Middle frontal gyrus (tissue), 1 donor: Measurements from ENCODE around the gene APIP.

Experiments used
- DNase-seq: peaks from one replicate; pipeline ENCODE4 v3.0.0-alpha.2; 2015; ENCODE audit warnings: low spot score; ENCODE audit errors: extremely low spot score

Gene APIP, protein sequence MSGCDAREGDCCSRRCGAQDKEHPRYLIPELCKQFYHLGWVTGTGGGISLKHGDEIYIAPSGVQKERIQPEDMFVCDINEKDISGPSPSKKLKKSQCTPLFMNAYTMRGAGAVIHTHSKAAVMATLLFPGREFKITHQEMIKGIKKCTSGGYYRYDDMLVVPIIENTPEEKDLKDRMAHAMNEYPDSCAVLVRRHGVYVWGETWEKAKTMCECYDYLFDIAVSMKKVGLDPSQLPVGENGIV

DNA sequence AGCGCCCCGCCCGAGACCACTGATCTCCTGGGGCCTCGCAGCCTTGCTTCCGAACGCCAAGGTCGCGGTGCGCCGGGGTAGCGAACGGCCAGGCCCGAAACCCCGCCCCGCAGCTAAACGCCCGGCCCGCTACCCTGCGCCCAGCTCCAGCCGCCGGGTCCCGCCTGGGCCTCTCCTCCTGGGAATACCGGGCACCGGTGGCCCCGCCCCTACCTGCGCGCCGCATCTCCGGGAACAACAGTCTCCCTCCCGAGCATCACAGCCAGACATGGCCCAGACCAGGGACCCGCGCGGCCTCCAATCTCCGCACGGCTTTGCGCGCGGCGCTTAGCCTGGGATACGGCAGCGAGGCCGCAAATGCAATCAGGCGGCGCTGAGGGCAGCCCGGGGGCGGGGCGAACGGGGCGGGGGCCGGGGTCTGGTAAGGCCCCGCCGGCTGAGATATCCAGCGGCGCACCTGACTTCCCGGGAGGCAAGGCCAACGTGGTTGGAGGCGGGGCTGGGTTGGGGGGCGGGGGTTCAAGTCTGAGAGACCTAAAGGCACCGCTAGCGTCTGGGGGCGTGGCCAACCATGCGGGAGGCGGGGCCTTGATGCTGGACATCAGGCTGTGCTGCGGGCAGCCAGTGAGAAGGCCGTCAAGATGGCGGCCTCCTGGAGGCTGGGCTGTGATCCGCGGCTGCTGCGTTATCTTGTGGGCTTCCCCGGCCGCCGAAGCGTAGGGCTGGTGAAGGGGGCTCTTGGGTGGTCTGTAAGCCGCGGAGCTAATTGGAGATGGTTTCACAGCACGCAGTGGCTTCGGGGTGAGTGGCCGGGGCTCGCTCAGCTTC is at the start of gene APIP, which contains the start of gene PDHX:
APIP (minus strand) TSS at position 365 of the 828 bp plus-strand sequence; CDS start at position 270, 95 bp downstream.
PDHX (plus strand) TSS at position 604 of the 828 bp plus-strand sequence; CDS start at position 642, 38 bp downstream.
- DNase-seq, result peak; percentile 86

DNA sequence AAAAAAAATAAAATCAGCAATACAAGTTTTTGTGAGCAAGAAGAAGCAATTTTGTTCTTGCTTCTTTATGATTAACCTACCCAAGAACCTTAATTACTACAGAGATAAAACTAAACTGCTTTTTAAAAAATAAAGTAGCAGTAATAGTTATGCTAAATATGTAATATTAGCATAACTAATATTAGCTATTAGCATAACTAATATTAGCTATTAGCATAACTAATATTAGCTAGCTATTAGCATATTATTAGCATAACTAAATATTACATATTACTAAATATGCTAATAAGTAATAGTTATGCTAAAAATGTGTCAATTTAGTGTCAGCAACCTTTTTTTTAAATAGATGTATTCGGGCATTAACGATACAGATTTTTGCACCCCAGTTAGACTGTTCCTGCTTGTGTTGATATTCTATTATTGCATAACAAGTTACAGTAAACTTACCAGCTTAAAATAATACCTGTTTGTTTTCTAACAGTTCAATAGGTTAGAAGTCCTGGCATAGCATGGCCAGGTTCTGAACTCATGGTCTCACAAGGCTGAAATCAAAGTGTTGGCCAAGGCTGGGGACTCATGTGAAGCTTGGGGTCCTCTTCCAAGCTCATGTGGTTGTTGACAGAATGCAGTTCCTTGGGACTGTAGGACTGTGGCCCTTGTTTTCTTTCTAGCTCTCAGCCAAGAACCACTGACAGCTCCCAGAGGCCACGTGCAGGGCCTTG is 48.6 kb upstream of the APIP start:
- no peak for DNase-seq

GRCh38 chr11:34963351-34963750 is 47.2 kb upstream of the APIP start:
- DNase-seq, result no peak

GRCh38 chr11:34962034-34962433 is 45.9 kb upstream of the APIP start:
- no peak for DNase-seq

DNA sequence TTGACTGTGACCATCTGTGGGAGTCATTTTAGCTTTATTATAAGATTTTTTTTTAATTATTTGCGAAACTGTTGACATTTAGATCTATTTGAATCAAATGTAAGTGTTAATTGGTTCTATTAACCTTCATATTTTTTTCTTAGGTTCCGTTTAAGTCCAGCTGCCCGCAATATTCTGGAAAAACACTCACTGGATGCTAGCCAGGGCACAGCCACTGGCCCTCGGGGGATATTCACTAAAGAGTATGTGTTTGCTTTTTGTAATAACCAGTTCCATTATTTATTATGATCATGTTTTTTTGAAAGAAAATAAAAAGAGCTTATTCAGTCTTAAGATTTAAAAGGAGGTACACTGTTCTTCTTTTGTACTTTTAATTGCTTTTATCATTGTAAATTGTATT is 44.1 kb upstream of the APIP start:
- DNase-seq, result no peak

- DNase-seq, result no peak
These were observed 43.6 kb upstream of the APIP start for GRCh38 chr11:34959770-34960169.

DNA sequence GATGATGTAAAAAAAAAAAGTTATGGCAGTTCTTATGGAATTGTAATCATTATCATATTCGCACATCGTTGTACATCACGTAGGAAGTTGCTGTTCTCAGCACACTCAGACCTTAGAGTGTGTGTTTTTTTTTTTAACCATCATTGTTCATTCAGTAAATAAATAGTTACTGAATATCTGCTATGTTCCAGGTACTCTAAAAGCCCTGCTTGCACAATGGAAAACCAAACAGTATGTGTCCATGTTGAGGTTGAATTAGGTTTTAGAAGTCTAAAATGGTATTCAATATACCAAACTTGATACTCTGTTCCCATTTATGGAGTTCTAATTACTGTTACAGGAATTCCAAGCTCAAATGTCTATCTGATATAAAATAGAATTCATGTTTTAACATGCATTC is 41.4 kb upstream of the APIP start:
- no peak for DNase-seq

DNA sequence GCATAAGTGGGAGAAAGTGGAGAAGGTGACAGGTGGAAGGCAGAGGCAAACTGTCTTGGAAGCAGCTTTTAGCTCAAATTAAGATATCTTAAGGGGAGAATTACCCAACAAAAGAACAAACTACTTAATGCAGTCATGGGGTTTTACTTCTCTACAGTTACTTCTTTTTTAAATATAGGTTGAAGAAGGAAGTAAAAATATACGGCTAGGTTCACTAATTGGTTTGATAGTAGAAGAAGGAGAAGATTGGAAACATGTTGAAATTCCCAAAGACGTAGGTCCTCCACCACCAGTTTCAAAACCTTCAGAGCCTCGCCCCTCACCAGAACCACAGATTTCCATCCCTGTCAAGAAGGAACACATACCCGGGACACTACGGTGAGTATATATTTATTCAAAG is 41.0 kb upstream of the APIP start:
- no peak for DNase-seq

- no peak for DNase-seq
These were observed 37.8 kb upstream of the APIP start for GRCh38 chr11:34953955-34954354.

GRCh38 chr11:34948696-34949095 is 32.5 kb upstream of the APIP start:
- DNase-seq, result no peak

DNA sequence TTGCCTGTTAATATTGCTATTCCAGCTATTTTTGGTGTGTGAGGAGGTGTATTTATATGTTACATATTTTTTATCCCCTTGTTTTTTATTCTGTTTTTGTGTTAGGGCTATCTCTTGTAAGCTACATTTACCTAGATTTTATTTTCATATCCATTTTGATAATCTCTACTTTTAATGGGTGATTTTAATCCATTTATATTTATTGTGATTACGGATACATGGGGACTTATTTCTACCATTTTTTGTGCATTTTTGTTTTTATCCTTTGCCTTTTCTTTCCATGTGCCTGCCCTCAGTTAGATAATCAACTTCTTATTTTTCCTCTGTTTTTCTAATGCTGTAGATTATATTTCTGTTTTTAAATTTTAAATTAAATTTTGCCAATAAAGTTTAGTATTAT is 28.5 kb upstream of the APIP start:
- no peak for DNase-seq

- DNase-seq, result no peak
These were observed 25.5 kb upstream of the APIP start for GRCh38 chr11:34941688-34942087.

DNA sequence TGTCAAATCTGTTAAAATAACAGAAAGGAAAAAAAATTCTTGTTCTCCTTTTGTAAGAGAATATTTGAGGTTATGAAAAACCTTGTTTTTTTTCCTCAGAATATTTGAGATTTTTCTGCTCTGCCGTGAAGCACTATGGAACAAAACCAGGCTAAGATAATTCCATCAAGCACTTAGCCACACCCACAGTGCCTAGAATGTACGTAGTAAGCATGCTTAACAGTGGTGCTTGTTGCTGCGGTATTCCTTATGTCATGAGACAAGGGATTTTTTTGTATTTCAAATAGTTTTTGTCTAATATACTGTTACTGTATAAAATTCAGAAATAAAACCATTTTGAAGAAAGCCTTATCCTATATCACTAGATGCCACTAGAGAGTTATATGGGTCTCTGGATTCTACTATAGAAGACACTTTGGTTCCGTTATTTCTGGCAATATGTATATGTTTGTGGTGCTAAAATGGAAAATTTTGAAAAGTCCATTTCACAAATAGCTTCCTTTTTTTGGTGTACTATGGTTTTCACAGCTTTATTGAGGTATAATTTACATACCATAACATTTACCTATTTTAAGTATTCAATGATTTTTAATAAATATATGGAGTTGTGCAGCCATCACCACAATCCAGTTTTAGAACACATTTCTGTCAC is 24.0 kb upstream of the APIP start:
- no peak for DNase-seq

GRCh38 chr11:34938611-34939010 is 22.4 kb upstream of the APIP start:
- DNase-seq, result no peak

DNA sequence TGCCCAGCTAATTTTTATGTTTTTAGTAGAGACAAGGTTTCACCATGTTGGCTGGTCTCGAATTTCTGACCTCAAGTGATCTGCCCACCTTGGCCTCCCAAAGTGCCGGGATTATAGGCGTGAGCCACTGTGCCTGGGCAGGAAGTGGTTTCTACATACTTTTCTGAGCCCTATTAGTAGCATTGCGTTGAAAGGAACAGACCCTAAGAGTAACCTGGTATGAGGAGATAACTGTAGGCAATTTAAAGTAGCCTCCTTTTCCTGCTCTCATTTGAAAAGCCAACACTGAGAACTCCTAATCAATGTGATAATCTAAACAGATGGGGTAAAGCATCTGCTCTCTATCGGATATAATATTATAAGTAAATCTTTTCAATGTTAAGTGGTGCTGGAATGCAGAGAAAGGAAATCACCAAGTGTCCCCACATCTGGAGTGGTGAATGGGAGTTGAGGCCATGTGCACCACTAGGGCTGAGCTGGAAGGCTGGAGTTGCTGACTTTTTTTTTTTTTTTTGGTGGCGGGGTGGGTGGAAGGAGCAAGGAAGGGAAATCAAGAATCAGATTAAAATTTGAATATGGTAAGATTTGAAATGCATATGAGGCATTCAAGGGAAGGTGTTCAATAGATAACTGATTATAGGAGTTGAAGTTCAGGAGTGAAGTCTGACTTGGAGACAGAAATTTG is 20.9 kb upstream of the APIP start:
- DNase-seq, result no peak

GRCh38 chr11:34929794-34930763 is 13.9 kb upstream of the APIP start:
- DNase-seq, result no peak

DNA sequence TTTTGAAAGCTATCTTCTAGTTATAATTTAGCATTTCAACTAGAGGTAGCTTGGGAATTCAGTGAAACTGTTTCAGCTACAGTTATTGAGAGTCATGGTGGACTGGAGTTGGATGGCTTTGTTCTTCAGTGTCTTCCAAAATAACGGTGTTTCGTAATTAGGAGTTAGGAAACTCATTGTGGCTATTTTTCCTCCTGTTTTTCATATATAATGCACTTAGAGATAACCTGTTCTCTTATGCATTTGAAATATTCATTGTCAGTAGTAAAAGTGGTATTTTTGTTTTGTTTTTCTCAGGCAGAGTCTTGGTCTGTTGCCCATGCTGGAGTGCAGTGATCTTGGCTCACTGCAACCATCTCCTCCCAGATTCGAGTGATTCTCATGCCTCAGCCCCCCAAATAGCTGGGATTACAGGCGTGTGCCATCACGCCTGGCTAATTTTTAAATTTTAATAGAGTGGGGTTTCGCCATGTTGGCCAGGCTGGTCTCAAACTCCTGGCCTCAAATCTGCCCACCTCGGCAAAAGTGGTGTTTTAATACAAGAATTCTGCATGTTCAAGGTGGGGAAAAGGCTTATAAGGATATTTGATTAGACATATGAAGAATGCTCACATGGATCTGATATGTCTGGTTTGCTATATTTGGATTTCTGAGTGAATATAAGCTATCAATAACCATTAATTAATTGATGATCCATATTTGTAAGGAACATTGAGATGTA is 12.9 kb upstream of the APIP start:
- no peak for DNase-seq

GRCh38 chr11:34928268-34928959 is 12.2 kb upstream of the APIP start:
- DNase-seq, result no peak

GRCh38 chr11:34926831-34927132 is 10.6 kb upstream of the APIP start:
- no peak for DNase-seq
